GM18505 (cell line): Measurements from ENCODE around the gene NUTM2D.
"Not testable (repeated sequence)": the region's sequence is repeated elsewhere in the genome, so short reads cannot be mapped to it uniquely, and the experiment has no call there.

ENCODE experiments used
- ATAC-seq: cut with Tn5 transposase; IDR thresholded peaks from one replicate; pipeline ENCODE4 v1.9.1; 2021; ENCODE audit not compliant: unreplicated experiment

The NUTM2D gene

DNA sequence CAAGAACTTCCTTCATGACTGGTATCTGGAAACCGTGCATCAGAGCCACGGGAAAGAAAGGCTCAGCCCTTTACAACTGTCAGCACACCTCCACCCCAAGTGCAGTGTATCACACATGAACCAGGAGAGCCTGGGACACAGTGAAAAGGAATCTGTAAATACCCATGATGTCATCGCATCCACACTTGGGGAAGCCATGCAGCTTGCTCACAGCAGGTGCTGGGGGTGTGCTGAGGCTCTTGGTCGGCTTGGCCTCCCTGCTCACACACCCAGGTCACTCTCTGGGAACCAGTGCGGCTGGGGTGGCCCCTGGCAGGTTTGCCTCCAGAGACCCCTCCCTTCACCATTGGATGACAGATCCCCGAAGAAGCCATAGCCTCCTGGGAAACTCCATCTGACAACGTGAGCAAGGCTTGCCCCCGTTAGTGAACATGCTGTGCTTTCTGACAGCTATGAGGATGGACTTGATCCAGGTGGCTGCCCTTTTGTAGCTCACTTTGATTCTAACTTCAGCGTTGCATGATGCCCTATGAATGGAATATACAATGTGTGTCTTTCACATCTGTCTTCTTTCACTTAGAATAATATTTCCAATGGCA, 12.1 kb downstream of the NUTM2D start:
- not testable (repeated sequence) for ATAC-seq

DNA sequence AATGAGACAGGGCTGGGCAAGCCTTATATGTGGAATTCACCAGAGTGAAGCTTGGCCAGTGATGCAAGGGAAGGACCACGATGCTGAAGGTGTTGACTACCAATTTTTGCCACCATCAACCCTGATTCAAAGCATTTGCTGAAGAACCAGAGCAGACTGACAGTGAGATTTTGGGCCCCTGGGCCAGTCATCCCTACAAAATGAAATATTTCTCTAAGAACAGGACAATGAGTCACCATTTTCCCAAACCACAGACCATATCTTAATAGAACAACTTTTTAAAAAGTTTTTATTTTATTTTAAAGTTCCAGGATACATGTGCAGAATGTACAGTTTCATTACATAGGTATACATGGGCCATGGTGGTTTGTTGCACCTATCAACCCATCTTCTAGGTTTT, 16.5 kb downstream of the NUTM2D start:
- not testable (repeated sequence) for ATAC-seq

DNA sequence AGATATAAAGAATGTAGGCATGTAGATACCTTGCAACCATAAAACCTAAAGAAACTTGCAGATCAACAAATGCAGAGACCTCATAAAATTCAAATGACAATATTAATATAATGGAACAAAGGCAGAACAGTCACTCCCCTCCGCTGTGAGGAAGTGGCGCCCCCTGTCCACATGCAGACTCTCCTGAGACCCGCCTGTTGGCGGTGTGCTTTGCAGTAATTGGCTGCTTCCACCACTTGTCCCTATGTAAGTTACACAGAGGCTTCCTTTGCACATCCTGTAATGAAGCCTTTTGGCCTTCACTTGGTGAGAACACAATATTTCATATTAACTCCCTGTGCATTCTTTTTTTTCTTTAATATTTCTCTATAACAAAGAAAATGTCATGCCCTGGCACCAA, 21.6 kb downstream of the NUTM2D start:
- ATAC-seq, result not testable (repeated sequence)

DNA sequence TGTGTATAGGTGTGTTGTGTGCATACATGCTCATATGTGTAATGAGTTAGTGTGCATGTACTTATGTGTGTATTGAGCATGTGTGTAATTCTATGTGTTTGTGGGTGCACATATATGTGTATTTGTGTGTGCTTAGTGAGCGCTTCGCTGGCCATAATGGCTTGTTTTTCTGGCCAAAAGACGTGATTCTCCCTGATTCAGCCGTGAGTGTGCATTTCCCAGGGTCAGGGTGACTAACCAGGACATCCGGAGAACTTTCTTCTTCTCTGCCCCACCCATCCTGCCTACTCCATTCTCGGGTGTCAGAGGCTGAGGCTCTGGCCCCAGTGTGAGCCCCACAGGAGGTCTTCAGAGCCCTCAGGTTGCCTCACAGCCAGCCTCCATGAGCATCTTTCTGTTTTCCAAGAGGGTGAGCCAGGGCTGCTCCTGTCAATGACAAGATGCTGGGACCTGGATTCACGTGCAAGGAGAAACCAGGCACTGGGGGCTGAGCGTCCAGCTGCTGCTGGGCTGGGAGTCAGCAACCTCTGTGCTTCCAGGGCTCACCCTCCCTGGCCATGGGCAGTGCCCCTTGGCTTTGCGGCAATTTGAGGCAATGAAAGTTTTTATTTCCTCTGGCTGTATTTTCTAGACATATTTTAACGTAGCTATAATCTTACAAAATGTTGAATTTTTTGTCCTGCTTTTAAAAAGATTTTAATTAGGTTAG, 25.8 kb downstream of the NUTM2D start:
- ATAC-seq, result not testable (repeated sequence)

DNA sequence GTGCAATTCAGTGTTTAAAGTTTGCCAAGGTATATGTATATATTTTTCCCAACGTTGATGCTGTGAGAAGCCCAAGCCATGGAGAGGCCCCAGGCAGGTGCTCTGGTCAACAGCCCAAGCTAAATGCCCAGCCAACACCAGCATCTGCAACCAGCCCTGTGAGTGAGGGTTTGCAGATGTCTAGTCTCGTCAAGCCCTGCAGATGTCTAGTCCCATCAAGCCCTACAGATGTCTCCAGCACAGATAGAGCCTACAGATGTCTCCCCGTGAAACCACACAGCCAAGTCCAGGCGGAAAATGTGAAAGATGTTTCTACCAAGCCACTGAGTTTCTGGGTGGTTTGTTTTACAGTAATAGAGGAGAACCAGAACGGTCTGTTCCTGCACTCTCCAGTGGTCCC, 26.7 kb downstream of the NUTM2D start:
- ATAC-seq, result not testable (repeated sequence)

DNA sequence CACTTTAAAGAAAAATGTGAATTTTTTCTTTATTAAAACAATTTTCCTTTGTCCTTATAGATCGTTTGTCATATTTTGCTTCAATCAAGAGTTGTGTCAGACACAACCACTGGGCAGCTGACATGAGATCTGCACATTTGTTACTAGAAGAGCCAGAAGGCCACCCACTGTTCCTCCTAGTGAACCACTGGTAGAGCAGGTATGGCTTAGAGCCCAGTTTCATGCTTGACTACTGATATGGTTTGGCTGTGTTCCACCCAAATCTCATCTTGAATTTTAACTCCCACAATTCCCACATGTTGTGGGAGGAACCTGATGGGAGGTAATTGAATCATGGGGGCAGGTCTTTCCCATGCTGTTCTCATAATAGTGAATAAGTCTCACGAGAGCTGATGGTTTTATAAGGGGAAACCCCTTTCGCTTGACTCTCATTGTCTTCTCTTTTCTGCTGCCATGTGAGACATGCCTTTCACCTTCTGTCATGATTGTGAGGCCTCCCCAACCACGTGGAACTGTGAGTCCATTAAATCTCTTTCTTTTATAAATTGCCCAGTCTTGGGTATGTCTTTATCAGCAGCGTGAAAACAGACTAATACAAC, 28.3 kb downstream of the NUTM2D start:
- ATAC-seq, result not testable (repeated sequence)

DNA sequence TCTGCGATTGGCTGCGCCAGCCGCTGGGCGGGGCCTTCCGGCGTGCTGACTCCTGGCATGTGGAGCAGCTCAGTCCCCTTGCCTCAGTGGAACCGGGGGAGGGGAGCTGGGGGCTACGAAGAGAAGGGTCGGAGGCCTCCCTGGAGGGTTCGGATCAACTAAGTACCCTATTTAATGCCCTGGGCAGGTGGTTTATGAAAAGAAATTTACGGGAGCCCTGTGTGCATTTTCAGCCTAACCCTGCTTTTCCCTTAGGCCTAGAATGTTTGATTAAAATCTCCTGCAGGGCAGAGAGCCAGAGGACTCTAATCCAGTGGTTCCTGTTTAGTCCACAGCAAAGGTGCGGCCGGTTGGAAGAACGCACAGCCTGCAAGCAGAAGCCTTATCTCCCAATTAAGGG, 33.8 kb downstream of the NUTM2D start:
- ATAC-seq, result not testable (repeated sequence)

DNA sequence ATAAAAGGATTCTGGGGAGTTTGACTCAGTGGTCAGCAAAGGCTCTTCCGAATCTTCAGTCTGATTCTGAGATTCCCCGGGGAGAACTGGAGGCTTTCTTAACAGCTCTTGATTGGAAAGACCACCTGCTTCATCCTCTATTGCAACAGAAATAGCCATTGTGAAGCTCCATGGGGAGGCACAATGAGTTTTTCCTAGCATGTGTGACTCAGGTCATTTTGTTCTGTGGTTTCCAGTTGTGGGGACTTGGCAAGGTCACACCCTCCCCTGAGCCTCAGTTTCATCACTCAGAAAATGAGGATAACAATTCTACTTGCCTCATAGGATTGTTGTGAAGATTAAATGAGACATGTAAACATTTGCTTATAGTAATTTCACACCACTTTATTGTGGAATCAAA, 38.7 kb downstream of the NUTM2D start:
- not testable (repeated sequence) for ATAC-seq

DNA sequence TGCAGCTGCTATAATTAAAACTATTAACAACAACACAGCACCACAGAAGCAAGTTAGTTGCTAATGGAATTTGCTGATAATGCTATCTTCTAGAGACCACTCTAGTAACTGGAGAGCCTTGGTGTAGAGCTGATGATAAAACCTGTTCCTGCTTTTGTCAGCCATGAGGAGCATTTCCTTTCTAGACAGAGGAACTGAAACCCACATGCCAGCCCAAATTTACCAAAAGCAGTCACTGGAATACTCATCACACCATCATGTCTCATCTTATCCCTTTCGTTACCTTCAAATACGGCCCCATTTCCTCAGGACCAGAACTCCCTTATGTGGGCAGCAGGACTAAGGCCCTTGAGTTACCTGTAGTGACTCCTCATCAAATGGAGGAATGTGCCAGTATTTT, 40.9 kb downstream of the NUTM2D start:
- ATAC-seq, result not testable (repeated sequence)

DNA sequence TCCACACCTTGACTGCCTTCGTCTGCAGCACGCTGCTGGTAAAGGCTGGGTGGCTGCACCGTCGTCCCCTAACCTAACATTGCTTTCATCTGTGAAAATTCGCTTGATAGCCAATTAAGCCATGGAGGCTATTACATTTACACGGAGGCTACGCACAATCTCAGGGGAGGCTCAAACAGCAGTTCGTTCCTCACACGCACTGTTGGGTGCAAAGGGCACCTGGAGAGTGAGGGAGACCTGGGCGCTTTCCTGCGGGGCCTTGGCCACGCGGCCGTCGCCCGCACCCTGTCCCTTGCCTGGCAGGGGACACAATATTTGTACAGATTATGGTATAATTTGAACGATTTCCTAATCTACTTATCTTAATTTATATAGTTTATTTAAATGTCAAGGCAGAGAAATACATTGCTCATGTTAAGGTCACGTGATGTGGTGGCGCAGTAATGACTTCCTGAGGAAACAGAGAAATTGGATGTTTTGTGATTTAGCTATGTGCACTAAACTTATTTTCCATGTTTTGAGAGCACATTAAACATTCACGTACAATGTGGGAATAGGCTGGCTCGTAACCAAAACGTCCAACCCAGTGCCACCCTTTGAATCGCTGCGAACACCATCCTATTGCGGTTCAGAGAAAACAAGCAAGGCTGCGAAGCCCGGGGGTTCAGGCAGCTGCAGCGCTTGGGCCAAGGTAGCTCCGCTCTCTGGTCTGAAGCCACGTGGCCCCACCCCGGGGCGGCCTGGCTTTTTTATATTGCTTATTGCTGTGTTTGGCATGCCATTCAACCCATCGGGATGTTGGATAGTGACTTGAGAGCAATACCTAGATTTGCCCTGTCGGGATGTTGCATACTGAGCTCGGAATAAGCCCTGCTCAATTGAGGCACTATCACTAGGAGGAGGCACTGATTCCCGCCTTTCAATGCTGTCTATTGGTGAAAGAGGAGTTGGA, 50.2 kb downstream of the NUTM2D start:
- ATAC-seq, result not testable (repeated sequence)

DNA sequence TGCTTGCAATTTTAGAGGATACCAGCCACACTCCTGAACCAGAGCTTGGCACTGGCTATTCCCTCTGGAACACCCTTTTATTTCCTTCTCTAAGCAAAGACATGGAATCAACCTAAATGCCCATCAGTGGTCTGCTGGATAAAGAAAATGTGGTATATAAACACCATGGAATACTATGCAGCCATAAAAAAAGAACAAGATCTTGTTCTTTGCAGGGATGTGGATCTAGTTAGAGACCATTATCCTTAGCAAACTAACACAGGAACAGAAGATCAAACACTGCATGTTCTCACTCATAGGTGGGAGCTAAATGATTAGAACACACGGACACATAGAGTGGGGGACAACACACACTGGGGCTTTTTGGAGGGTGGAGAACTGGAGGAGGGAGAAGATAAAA, 56.4 kb downstream of the NUTM2D start:
- not testable (repeated sequence) for ATAC-seq
